ENCODE results near the gene CAPN14.

DNA sequence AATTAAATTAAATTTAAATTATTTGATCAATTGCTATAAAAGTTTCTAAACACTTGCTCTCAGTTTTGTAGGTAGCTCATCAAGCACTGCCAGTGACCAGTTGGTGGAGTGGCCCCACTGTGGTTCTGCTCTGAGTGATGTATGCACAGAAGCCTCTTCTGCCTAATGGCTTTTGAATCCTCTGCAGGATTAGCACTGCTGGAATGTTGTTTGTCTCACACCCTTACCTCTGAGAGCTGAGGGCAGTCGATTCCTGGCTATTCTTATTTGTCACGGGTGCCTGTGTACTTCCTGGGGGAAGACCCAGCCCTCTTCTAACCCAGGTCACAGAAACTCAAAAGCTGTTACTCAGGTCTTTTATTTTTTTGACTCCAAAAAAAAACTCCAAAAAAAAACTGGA is 9.5 kb downstream of the CAPN14 start:
- TF ChIP-seq CTCF (IDR thresholded peaks at IDR 0.05; ENCODE audit: low read depth, low read length, missing input control): no peak
- TF ChIP-seq JUND (IDR thresholded peaks at IDR 0.05): no peak
- no peak for TF ChIP-seq RXRA (IDR thresholded peaks at IDR 0.05)
- TF ChIP-seq MAX (IDR thresholded peaks at IDR 0.05): no peak
- no peak for TF ChIP-seq SP1 (IDR thresholded peaks at IDR 0.05)
- no peak for TF ChIP-seq RAD21 (IDR thresholded peaks at IDR 0.05)
- TF ChIP-seq, protein P1, sequence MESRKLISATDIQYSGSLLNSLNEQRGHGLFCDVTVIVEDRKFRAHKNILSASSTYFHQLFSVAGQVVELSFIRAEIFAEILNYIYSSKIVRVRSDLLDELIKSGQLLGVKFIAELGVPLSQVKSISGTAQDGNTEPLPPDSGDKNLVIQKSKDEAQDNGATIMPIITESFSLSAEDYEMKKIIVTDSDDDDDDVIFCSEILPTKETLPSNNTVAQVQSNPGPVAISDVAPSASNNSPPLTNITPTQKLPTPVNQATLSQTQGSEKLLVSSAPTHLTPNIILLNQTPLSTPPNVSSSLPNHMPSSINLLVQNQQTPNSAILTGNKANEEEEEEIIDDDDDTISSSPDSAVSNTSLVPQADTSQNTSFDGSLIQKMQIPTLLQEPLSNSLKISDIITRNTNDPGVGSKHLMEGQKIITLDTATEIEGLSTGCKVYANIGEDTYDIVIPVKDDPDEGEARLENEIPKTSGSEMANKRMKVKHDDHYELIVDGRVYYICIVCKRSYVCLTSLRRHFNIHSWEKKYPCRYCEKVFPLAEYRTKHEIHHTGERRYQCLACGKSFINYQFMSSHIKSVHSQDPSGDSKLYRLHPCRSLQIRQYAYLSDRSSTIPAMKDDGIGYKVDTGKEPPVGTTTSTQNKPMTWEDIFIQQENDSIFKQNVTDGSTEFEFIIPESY (IDR thresholded peaks at IDR 0.05): no peak
- no peak for TF ChIP-seq REST (IDR thresholded peaks at IDR 0.05)
- no peak for TF ChIP-seq GABPA (IDR thresholded peaks at IDR 0.05 in 1 of 2, conservative IDR thresholded peaks at IDR 0.05 in 1 of 2)
- no peak for TF ChIP-seq EGR1 (IDR thresholded peaks at IDR 0.05; ENCODE audit: low read depth in 2 of 2)
- TF ChIP-seq TAF1 (conservative IDR thresholded peaks at IDR 0.05): no peak

Data from liver (tissue), 3 donors.